ENCODE data around the gene NCBP2.

Gene NCBP2

GRCh38 chr3:196965804-196966173 lies 23.5 kb upstream of the NCBP2 start:
- TF ChIP-seq MAX (IDR thresholded peaks at IDR 0.05) (no peak), REST (IDR thresholded peaks at IDR 0.05; ENCODE audit: low read depth) (no peak), TAF1 (IDR thresholded peaks at IDR 0.05; ENCODE audit: low read depth) (no peak), ZBTB7A (IDR thresholded peaks at IDR 0.05; ENCODE audit: low read depth) (no peak), TEAD4 (IDR thresholded peaks at IDR 0.05) (no peak), RAD21 (IDR thresholded peaks at IDR 0.05; ENCODE audit: low read depth) (no peak), EGR1 (IDR thresholded peaks at IDR 0.05) (no peak), USF1 (IDR thresholded peaks at IDR 0.05) (no peak), YY1 (IDR thresholded peaks at IDR 0.05; ENCODE audit: low read depth) (no peak), EP300 (IDR thresholded peaks at IDR 0.05; ENCODE audit: borderline replicate concordance) (no peak), CEBPB (IDR thresholded peaks at IDR 0.05) (no peak), NFIC (IDR thresholded peaks at IDR 0.05) (no peak), CREB1 (IDR thresholded peaks at IDR 0.05; ENCODE audit: low read depth) (no peak)

GRCh38 chr3:196965112-196965803 lies 22.9 kb upstream of the NCBP2 start:
- TF ChIP-seq NFIC (IDR thresholded peaks at IDR 0.05) (no peak), CEBPB (IDR thresholded peaks at IDR 0.05) (no peak)

GRCh38 chr3:196963631-196963953 lies 21.3 kb upstream of the NCBP2 start:
- TF ChIP-seq USF1 (IDR thresholded peaks at IDR 0.05), result no peak
- TF ChIP-seq MAX (IDR thresholded peaks at IDR 0.05), result no peak
- no peak for TF ChIP-seq CEBPB (IDR thresholded peaks at IDR 0.05)
- TF ChIP-seq EP300 (IDR thresholded peaks at IDR 0.05; ENCODE audit: borderline replicate concordance), result no peak
- TF ChIP-seq CREB1 (IDR thresholded peaks at IDR 0.05; ENCODE audit: low read depth), result no peak
- no peak for TF ChIP-seq TCF12 (IDR thresholded peaks at IDR 0.05; ENCODE audit: low read depth)
- no peak for TF ChIP-seq TEAD4 (IDR thresholded peaks at IDR 0.05)

- TF ChIP-seq RAD21 (IDR thresholded peaks at IDR 0.05; ENCODE audit: low read depth) (no peak), TEAD4 (IDR thresholded peaks at IDR 0.05) (no peak), CEBPB (IDR thresholded peaks at IDR 0.05) (no peak), CREB1 (IDR thresholded peaks at IDR 0.05; ENCODE audit: low read depth) (no peak), TCF12 (IDR thresholded peaks at IDR 0.05; ENCODE audit: low read depth) (no peak), EP300 (IDR thresholded peaks at IDR 0.05; ENCODE audit: borderline replicate concordance) (no peak), TAF1 (IDR thresholded peaks at IDR 0.05; ENCODE audit: low read depth) (no peak), ZBTB7A (IDR thresholded peaks at IDR 0.05; ENCODE audit: low read depth) (no peak), FOXM1 (IDR thresholded peaks at IDR 0.05; ENCODE audit: borderline replicate concordance, low read depth) (no peak), EGR1 (IDR thresholded peaks at IDR 0.05) (no peak), REST (IDR thresholded peaks at IDR 0.05; ENCODE audit: low read depth) (no peak), YY1 (IDR thresholded peaks at IDR 0.05; ENCODE audit: low read depth) (no peak), MAX (IDR thresholded peaks at IDR 0.05) (no peak)
Measured at GRCh38 chr3:196962930-196963630, 20.8 kb upstream of the NCBP2 start.

GRCh38 chr3:196962108-196962929 lies 20.0 kb upstream of the NCBP2 start:
- TF ChIP-seq REST (IDR thresholded peaks at IDR 0.05; ENCODE audit: low read depth) (no peak), TCF12 (IDR thresholded peaks at IDR 0.05; ENCODE audit: low read depth) (no peak), EP300 (IDR thresholded peaks at IDR 0.05; ENCODE audit: borderline replicate concordance) (no peak), CREB1 (IDR thresholded peaks at IDR 0.05; ENCODE audit: low read depth) (no peak), TAF1 (IDR thresholded peaks at IDR 0.05; ENCODE audit: low read depth) (no peak), MAX (IDR thresholded peaks at IDR 0.05) (no peak), USF1 (IDR thresholded peaks at IDR 0.05) (no peak)
